ENCODE measurements around the gene KCNIP4. TPM values are rescaled to one million over a fixed set of nuclear protein-coding genes. Genes with fewer than 3 reads are reported as not detected.

Gene KCNIP4
- total RNA-seq, 4 donors from 2014 or later = 0.19 to 0.50 (median 0.34) TPM; not detected in 1

- Histone ChIP-seq H3K4me3 (no peak overlapping the region), H3K4me1 (no peaks in the 10 kb centered on the region), H3K9me3 (no peaks in the 10 kb centered on the region), H3K27me3 (no peaks in the 10 kb centered on the region), H3K36me3 (no peaks in the 10 kb centered on the region), H3K27ac (replicated peaks in 1 of 4) (no peak overlapping the region)
- intact Hi-C loops (cut with DNase I) = no loop called here
- WGBS = 39% methylated on average over 4 of the region's 4 CpGs
- DNase-seq (ENCODE audit: extremely low spot score) = no peak
- TF ChIP-seq CTCF (IDR thresholded peaks at IDR 0.05) (no peak), POLR2AphosphoS5 (IDR thresholded peaks at IDR 0.05) (no peak), POLR2A (IDR thresholded peaks at IDR 0.05; ENCODE audit: low read depth) (no peak), EP300 (IDR thresholded peaks at IDR 0.05) (no peak)
Measured at GRCh38 chr4:21001490-21001889, 947.1 kb downstream of the KCNIP4 start.

- Histone ChIP-seq H3K4me3 (no peak overlapping the region), H3K36me3 (no peaks in the 10 kb centered on the region), H3K9me3 (peaks cover 0 to 9% (median 3%) of the 10 kb centered on the region in 4 donors), H3K27ac (replicated peaks in 1 of 4) (no peak overlapping the region), H3K4me1 (no peaks in the 10 kb centered on the region), H3K27me3 (no peaks in the 10 kb centered on the region)
- no peak for DNase-seq (ENCODE audit: extremely low spot score)
- WGBS = 87% methylated on average over 3 of the region's 3 CpGs
- intact Hi-C loops (cut with DNase I) = no loop called here
- no peak for TF ChIP-seq CTCF (IDR thresholded peaks at IDR 0.05)
- no peak for TF ChIP-seq EP300 (IDR thresholded peaks at IDR 0.05)
- TF ChIP-seq POLR2A (IDR thresholded peaks at IDR 0.05; ENCODE audit: low read depth) = no peak
- TF ChIP-seq POLR2AphosphoS5 (IDR thresholded peaks at IDR 0.05) = no peak
Measured at GRCh38 chr4:20997886-20998285, 950.7 kb downstream of the KCNIP4 start.

GRCh38 chr4:20995610-20996009 lies 953.0 kb downstream of the KCNIP4 start:
- intact Hi-C loops (cut with DNase I) = no loop called here
- Histone ChIP-seq H3K36me3 (no peaks in the 10 kb centered on the region), H3K9me3 (peaks cover 0 to 9% (median 3%) of the 10 kb centered on the region in 4 donors), H3K4me1 (no peaks in the 10 kb centered on the region), H3K27me3 (no peaks in the 10 kb centered on the region), H3K4me3 (no peak overlapping the region), H3K27ac (replicated peaks in 1 of 4) (no peak overlapping the region)
- WGBS = 92% methylated on average over 4 of the region's 4 CpGs
- DNase-seq (ENCODE audit: extremely low spot score) = no peak
- no peak for TF ChIP-seq CTCF (IDR thresholded peaks at IDR 0.05)
- no peak for TF ChIP-seq POLR2AphosphoS5 (IDR thresholded peaks at IDR 0.05)
- TF ChIP-seq EP300 (IDR thresholded peaks at IDR 0.05) = no peak
- no peak for TF ChIP-seq POLR2A (IDR thresholded peaks at IDR 0.05; ENCODE audit: low read depth)

- 77% methylated on average over 3 of the region's 3 CpGs for WGBS
- no peaks in the 10 kb centered on the region for H3K4me1 ChIP-seq
- no peak for TF ChIP-seq POLR2AphosphoS5 (IDR thresholded peaks at IDR 0.05)
- TF ChIP-seq EP300 (IDR thresholded peaks at IDR 0.05) = no peak
- TF ChIP-seq CTCF (IDR thresholded peaks at IDR 0.05) = no peak
- TF ChIP-seq POLR2A (IDR thresholded peaks at IDR 0.05; ENCODE audit: low read depth) = no peak
Measured at GRCh38 chr4:20995015-20995414, 953.6 kb downstream of the KCNIP4 start.

GRCh38 chr4:20992002-20992401 lies 956.6 kb downstream of the KCNIP4 start:
- TF ChIP-seq EP300 (IDR thresholded peaks at IDR 0.05) = no peak
- no peak for TF ChIP-seq POLR2A (IDR thresholded peaks at IDR 0.05; ENCODE audit: low read depth)
- TF ChIP-seq CTCF (IDR thresholded peaks at IDR 0.05) = no peak
- no peak for TF ChIP-seq POLR2AphosphoS5 (IDR thresholded peaks at IDR 0.05)
- Histone ChIP-seq H3K4me1 (no peaks in the 10 kb centered on the region), H3K36me3 (no peaks in the 10 kb centered on the region), H3K4me3 (no peak overlapping the region), H3K27me3 (peaks cover 0 to under 1% (median 0%) of the 10 kb centered on the region in 4 donors), H3K9me3 (peaks cover 0 to 9% (median 3%) of the 10 kb centered on the region in 4 donors), H3K27ac (replicated peaks in 1 of 4) (no peak overlapping the region)
- intact Hi-C loops (cut with DNase I) = no loop called here
- DNase-seq (ENCODE audit: extremely low spot score) = no peak
- WGBS = 87% methylated on average over 3 of the region's 3 CpGs

More at GRCh38 chr4:20995015-20995414, 953.6 kb downstream of the KCNIP4 start:
- H3K27ac ChIP-seq (replicated peaks in 1 of 4) = no peak overlapping the region
- no peaks in the 10 kb centered on the region for H3K36me3 ChIP-seq
- H3K4me3 ChIP-seq = no peak overlapping the region
- H3K27me3 ChIP-seq = no peaks in the 10 kb centered on the region
- intact Hi-C loops (cut with DNase I) = no loop called here
- DNase-seq (ENCODE audit: extremely low spot score) = no peak
- peaks cover 0 to 9% (median 3%) of the 10 kb centered on the region in 4 donors for H3K9me3 ChIP-seq

All from esophagus muscularis mucosa (tissue), 4 donors.